ENCODE results near the gene METAP1. TPM values are rescaled to one million over a fixed set of nuclear protein-coding genes. Genes with fewer than 3 reads are reported as not detected.

Gene METAP1
- total RNA-seq = 58.1 and 61.3 TPM in 2 replicates

DNA sequence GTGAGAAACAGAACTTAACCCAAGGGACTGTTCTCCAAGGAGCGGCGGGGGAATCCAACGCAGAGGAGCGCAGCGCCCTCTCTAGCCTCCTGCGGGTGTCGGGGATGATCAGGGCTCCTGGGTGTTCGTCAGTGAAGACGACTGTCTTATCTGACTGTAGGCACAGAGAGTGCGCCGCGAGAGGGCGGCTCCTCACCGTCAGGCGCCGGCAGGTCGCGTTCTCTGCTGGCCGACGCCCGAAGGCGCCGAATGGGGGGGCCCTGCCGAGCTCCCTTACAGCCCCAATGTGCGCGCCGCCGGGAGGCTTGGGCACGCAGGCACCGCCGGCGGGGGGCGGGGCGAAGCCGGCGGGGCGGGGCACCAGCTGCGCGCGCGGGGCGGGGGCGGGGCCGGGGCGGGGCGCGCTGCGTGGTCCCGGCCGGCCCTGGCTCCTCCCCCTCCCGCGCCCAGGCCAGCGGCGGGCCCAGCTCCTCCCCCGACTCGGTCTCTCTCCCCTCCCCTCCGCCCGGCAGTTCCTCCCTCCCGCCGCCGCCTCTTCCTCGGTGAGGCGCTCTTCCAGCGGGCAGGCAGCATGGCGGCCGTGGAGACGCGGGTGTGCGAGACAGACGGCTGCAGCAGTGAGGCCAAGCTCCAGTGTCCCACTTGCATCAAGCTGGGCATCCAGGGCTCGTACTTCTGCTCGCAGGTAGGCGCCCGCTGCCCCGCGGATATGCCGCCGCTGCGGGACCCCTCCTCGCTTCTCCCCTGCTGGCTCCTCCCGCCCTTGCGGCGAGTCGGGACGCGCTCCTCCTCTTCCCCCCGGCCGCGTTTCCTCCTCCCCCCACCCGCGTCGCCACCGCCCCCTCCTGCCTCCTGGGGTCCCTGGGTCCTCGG lies at the start of gene METAP1:
Gene METAP1, plus strand, starts transcription at position 539 of the 873 bp plus-strand sequence. Its CDS starts 33 bp downstream, at position 572.
- peak within 1 kb of the TSS; percentile 91 for H3K4me3 Mint-ChIP-seq

DNA sequence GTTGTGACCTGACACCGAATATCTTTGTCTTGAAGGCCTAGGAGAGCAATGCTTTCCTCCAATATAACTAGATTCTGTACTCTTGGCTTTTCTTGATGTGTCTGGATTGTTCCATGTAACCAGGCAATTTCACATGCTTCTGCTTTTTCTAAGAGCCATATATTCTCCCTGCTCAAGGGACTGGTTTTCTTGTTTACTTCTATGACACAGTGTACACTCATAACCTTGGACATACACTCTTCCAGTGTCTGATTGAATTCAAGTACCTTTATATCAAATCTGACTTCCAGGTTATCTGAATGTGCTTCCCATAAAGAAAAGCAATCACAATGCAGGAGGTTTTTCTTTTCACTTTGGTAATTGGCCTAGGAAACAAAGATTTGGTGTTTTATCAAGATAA lies 49.2 kb upstream of the METAP1 start:
- Mint-ChIP-seq H3K9me3 (no peaks in the 10 kb centered on the region), H3K27ac (no peak overlapping the region), H3K4me3 (no peak overlapping the region), H3K27me3 (ENCODE audit: insufficient read depth) (peaks cover 2% of the 10 kb centered on the region), H3K4me1 (ENCODE audit: low read depth) (no peaks in the 10 kb centered on the region), H3K36me3 (ENCODE audit: low read depth) (no peaks in the 10 kb centered on the region)
- intact Hi-C loops (cut with micrococcal nuclease) = no loop called here
- no peak for DNase-seq (ENCODE audit: low spot score)

More for the DNA sequence above, at the start of gene METAP1:
- H3K27ac Mint-ChIP-seq = peak within 1 kb of the TSS; percentile 99
- H3K4me1 Mint-ChIP-seq (ENCODE audit: low read depth) = peaks cover 33% of the 10 kb centered on the region
- H3K36me3 Mint-ChIP-seq (ENCODE audit: low read depth) = peaks cover 3% of the 10 kb centered on the region
- intact Hi-C loops (cut with micrococcal nuclease) = loop anchor here (1.0 to 5.0 kb wide), 21 partner anchors 47 to 951 kb away; partner anchors contain the start of genes ADH5, DAPP1, DNAJB14 and EIF4E
- no peaks in the 10 kb centered on the region for H3K9me3 Mint-ChIP-seq
- no peaks in the 10 kb centered on the region for H3K27me3 Mint-ChIP-seq (ENCODE audit: insufficient read depth)
- peak; percentile 94 for DNase-seq (ENCODE audit: low spot score)

DNA sequence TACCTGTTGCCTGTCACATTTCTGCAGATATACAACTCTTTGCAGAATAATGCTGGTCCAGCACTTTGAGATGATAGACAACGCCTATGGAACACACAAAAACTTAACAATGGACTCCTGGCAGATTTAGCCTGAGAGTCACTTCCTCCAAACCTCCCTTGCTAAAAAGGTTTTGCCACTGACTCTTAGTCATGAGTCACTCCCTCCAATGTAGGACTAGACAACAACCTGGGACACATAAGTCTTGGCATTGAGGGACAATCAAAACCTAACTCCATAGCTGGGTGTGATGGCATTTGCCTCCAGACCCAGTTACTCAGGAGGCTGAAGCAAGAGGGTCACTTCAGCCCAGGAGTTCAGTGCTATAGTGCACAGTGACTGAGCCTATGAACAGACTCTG lies 44.6 kb upstream of the METAP1 start:
- no peak for DNase-seq (ENCODE audit: low spot score)
- intact Hi-C loops (cut with micrococcal nuclease) = no loop called here
- Mint-ChIP-seq H3K27me3 (ENCODE audit: insufficient read depth) (peaks cover 7% of the 10 kb centered on the region), H3K27ac (no peak overlapping the region), H3K4me1 (ENCODE audit: low read depth) (no peaks in the 10 kb centered on the region), H3K9me3 (no peaks in the 10 kb centered on the region), H3K36me3 (ENCODE audit: low read depth) (no peaks in the 10 kb centered on the region), H3K4me3 (no peak overlapping the region)

DNA sequence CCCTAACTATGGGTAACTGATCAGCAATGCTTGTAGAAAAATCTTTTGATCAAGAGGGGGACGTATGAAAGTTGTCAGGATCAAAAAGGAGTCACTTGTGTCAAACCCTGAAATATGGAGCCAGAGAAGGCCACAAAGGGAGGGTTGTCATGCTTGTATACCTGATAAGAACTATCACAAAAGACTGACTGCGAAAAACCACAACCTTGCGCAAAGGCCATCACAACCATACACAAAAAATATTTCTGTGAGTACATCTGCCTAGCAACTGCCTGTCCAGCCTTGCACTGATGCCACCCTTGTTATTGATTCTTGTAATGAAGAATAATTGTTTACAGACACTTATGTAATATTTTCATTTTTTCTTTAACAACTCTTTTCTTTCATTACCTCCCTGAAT lies 43.8 kb upstream of the METAP1 start:
- Mint-ChIP-seq H3K4me1 (ENCODE audit: low read depth) (no peaks in the 10 kb centered on the region), H3K4me3 (no peak overlapping the region), H3K27me3 (ENCODE audit: insufficient read depth) (peaks cover 4% of the 10 kb centered on the region), H3K27ac (no peak overlapping the region), H3K36me3 (ENCODE audit: low read depth) (no peaks in the 10 kb centered on the region), H3K9me3 (no peaks in the 10 kb centered on the region)
- no peak for DNase-seq (ENCODE audit: low spot score)
- intact Hi-C loops (cut with micrococcal nuclease) = no loop called here

DNA sequence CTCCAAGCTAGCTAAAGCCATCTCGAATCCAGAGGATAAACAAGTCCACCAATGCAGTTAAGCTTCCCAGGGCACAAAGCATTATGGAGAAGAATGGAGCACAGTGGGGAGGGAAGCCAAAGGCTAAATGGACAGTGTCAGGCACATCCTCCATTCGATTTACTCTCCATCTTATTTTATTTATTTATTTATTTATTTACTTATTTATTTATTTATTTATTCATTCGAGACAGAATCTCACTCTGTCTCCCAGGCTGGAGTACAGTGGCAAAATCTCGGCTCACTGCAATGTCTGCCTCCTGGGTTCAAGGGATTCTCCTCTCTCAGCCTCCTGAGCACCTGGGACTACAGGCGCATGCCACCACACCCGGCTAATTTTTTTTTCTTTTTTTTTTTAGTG lies 40.3 kb upstream of the METAP1 start:
- no peak overlapping the region for H3K27ac Mint-ChIP-seq
- no peaks in the 10 kb centered on the region for H3K9me3 Mint-ChIP-seq
- DNase-seq (ENCODE audit: low spot score) = no peak
- intact Hi-C loops (cut with micrococcal nuclease) = no loop called here
- H3K36me3 Mint-ChIP-seq (ENCODE audit: low read depth) = no peaks in the 10 kb centered on the region
- no peak overlapping the region for H3K4me3 Mint-ChIP-seq
- H3K27me3 Mint-ChIP-seq (ENCODE audit: insufficient read depth) = peaks cover 8% of the 10 kb centered on the region
- H3K4me1 Mint-ChIP-seq (ENCODE audit: low read depth) = no peaks in the 10 kb centered on the region

DNA sequence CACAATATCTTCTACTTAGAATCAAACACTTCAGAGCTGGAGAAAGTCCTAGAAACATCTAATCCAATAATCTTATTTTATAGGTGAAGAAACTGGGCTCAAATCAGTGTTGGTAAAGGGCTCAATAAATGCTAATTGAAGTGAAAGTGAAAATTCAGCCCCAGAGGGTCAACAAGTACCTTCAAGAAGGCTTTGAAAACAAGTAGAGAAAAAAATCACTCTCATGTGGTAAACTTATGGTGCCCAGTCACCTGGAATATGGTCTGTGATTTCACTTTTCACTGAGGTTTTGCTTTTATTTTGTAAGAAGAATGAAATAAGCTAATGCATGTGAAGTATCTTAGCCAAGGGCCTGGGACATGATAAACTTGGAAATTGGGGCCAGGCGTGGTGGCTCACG lies 37.5 kb upstream of the METAP1 start:
- H3K4me3 Mint-ChIP-seq = no peak overlapping the region
- intact Hi-C loops (cut with micrococcal nuclease) = no loop called here
- H3K9me3 Mint-ChIP-seq = no peaks in the 10 kb centered on the region
- no peaks in the 10 kb centered on the region for H3K36me3 Mint-ChIP-seq (ENCODE audit: low read depth)
- no peaks in the 10 kb centered on the region for H3K4me1 Mint-ChIP-seq (ENCODE audit: low read depth)
- no peak for DNase-seq (ENCODE audit: low spot score)
- peaks cover 8% of the 10 kb centered on the region for H3K27me3 Mint-ChIP-seq (ENCODE audit: insufficient read depth)
- no peak overlapping the region for H3K27ac Mint-ChIP-seq

DNA sequence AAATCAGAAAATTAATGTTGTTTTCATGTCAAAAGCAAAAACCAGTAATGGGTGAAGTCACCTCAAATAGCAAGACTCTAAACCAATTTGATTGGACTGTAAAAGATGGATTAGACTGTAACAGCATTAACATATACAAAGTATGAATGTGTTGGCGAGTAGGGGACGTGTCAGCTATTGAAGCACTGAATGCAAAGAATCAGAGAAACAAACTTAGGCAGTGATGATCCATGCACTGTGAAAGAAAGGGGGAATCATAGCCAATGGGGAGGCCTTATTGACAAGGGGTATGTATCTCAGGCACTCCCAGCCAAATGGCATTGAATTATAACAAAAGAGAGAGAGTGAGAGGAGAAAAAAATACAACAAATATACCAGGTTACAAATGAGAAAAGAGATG lies 36.1 kb upstream of the METAP1 start:
- H3K4me3 Mint-ChIP-seq = no peak overlapping the region
- intact Hi-C loops (cut with micrococcal nuclease) = no loop called here
- H3K27me3 Mint-ChIP-seq (ENCODE audit: insufficient read depth) = peaks cover 4% of the 10 kb centered on the region
- no peaks in the 10 kb centered on the region for H3K9me3 Mint-ChIP-seq
- DNase-seq (ENCODE audit: low spot score) = no peak
- H3K4me1 Mint-ChIP-seq (ENCODE audit: low read depth) = peaks cover 8% of the 10 kb centered on the region
- H3K36me3 Mint-ChIP-seq (ENCODE audit: low read depth) = no peaks in the 10 kb centered on the region
- no peak overlapping the region for H3K27ac Mint-ChIP-seq

DNA sequence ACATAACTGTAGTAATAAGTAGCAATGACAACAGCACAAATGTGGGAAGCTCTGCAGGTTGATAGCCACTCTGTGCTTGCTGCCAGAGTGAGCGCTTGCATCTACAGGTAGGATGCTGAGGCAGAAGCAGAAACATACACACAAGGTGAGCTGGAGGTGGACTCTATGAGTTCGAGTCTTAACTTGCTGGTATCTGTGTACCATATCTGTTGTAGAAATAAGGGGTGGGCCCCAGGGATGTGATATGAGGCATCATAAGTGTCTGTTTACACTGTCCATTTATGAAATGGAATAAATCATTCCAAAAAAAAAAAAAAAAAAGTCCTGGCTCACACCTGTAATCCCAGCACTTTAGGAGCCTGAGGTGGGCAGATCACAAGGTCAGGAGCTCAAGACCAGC lies 33.8 kb upstream of the METAP1 start:
- Mint-ChIP-seq H3K4me3 (no peak overlapping the region), H3K9me3 (no peaks in the 10 kb centered on the region), H3K36me3 (ENCODE audit: low read depth) (no peaks in the 10 kb centered on the region), H3K27me3 (ENCODE audit: insufficient read depth) (peaks cover 6% of the 10 kb centered on the region), H3K27ac (no peak overlapping the region), H3K4me1 (ENCODE audit: low read depth) (peaks cover 8% of the 10 kb centered on the region)
- DNase-seq (ENCODE audit: low spot score) = no peak
- intact Hi-C loops (cut with micrococcal nuclease) = no loop called here

DNA sequence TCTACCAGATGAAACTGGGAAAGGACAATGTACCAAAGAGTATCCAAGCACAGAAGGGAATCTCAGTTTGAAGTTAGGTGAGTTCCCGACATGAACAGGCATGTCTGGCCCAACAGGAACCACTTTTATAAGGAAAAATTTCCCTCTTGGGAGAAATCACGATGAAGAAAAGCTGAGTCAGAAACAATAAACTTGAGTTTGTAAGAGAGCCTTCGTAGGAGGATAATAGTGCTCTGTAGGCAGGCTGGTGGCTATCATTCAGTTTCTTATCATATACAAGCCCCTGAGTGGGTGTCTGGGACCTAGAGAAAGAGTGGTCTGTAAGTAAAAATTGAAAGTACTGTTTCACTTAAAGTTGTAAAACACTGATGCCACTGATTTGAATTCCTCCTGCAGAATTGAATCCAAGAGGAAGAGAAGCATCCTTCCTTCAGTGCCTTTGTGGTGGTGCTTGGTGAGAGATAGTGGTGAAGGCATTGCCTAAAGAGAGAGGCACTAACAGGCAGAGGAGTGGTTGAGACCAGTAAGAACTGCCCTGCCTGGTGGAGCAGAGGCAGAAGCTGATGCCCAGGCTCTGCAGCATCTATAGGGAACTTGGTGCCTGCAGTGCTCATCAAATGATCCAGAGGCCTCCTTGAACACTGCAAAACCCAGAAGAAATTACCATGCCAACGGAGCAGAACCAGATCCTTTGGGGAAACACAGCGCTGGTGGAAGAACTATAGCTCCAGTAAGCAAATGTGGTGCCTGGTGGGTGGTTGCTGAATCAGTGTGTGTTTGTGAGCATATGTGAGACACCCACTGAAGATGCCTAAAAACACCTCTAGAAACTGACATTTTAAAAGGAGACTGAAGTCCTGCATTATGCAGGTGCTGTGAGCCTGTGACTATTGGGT lies 31.7 kb upstream of the METAP1 start:
- Mint-ChIP-seq H3K36me3 (ENCODE audit: low read depth) (no peaks in the 10 kb centered on the region), H3K27me3 (ENCODE audit: insufficient read depth) (peaks cover 6% of the 10 kb centered on the region), H3K27ac (peak overlapping the region; percentile 20), H3K4me1 (ENCODE audit: low read depth) (peaks cover 8% of the 10 kb centered on the region), H3K9me3 (no peaks in the 10 kb centered on the region), H3K4me3 (no peak overlapping the region)
- no peak for DNase-seq (ENCODE audit: low spot score)
- intact Hi-C loops (cut with micrococcal nuclease) = no loop called here

DNA sequence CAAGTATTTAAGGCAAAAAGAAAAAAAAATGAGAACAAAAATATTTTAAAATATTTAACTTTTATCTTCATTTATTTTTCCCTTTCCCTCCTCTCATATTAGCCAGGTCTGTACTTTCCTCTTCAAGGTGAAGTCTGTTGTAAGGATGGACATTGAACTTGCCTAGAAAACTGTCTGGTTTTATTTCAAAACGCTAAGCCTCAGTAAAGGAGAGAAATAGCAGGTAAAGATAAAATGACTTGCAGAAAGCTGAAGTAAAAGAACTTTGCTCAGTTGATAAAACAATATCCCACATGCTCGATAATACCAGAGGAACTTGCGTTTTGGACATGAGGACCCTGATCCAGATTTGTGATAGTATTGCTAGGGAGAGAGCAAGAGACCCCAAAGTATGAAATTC lies 28.6 kb upstream of the METAP1 start:
- DNase-seq (ENCODE audit: low spot score) = no peak
- intact Hi-C loops (cut with micrococcal nuclease) = no loop called here
- Mint-ChIP-seq H3K9me3 (no peaks in the 10 kb centered on the region), H3K27me3 (ENCODE audit: insufficient read depth) (peaks cover 14% of the 10 kb centered on the region), H3K36me3 (ENCODE audit: low read depth) (no peaks in the 10 kb centered on the region), H3K4me3 (no peak overlapping the region), H3K27ac (no peak overlapping the region), H3K4me1 (ENCODE audit: low read depth) (peaks cover 8% of the 10 kb centered on the region)

DNA sequence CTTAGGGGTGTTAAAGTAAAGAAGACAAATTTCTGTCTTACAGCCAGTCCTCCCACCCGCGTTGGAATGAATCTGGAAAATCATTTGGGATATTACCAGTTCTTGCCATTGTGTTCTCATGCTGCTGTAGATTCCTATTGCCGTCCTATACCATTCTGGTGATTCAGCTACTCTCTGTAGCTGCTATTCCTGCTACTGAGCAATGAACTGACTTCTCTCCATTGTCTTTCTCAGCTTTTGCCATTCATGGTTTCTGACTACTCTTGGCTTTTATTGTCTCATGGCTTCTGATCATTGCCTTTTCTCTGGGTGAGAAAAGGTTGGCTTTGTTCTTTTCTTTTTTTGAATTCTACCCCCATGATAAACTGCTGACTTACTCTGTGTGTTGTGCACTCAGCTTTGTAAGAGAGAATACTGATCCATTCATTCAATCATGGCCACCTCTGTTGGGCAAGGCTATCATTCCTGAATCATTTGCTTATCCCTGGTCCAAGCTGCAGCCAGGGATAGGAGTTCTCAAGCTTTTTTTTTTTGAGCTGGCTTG lies 27.7 kb upstream of the METAP1 start:
- H3K27me3 Mint-ChIP-seq (ENCODE audit: insufficient read depth) = peaks cover 14% of the 10 kb centered on the region
- intact Hi-C loops (cut with micrococcal nuclease) = no loop called here
- no peak overlapping the region for H3K4me3 Mint-ChIP-seq
- H3K27ac Mint-ChIP-seq = no peak overlapping the region
- DNase-seq (ENCODE audit: low spot score) = no peak
- H3K36me3 Mint-ChIP-seq (ENCODE audit: low read depth) = no peaks in the 10 kb centered on the region
- no peaks in the 10 kb centered on the region for H3K9me3 Mint-ChIP-seq
- peaks cover 8% of the 10 kb centered on the region for H3K4me1 Mint-ChIP-seq (ENCODE audit: low read depth)

DNA sequence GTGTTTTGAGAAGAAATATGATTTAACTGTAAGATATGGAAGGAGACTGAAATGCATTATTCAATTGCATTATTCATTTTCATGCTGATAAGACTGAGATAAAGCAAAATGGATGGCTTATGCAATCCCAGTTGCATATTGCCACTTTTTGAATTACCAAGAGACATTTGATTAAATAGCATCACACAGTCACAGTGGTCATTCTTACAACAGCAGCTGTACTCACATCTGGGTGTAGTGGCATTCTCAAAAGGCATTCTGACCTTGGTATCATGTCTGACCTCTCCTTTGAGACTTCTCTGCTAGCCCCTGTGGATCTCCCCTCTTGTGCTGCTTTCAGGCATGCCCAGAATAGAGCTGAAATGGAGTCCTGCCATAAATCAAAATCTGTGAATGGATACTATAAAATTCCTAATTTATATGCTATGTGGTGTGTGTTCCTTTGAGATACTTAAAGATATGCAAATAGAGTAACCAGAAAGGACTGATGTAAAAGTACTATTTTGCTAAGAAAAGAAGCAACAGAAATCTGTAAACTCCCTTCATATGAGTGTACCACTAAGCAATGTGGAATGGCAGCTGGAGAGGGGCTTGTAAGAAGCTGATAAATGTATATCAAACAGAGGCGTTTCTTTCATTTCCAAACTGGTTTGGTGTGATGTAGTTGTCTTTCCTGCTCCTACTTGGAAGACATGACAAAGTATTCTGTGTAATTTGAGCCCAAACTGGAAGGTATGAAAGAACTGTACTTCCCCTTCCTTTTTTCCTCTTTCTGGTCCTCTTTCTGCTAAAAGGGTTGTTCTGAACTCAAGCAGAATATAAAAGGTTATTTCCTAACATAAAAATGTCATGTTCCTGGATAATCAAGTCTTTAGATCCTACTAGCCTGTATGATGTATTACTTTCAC lies 25.4 kb upstream of the METAP1 start:
- no peaks in the 10 kb centered on the region for H3K9me3 Mint-ChIP-seq
- no peak for DNase-seq (ENCODE audit: low spot score)
- intact Hi-C loops (cut with micrococcal nuclease) = no loop called here
- no peaks in the 10 kb centered on the region for H3K36me3 Mint-ChIP-seq (ENCODE audit: low read depth)
- H3K4me3 Mint-ChIP-seq = no peak overlapping the region
- no peaks in the 10 kb centered on the region for H3K4me1 Mint-ChIP-seq (ENCODE audit: low read depth)
- H3K27me3 Mint-ChIP-seq (ENCODE audit: insufficient read depth) = peaks cover 17% of the 10 kb centered on the region
- H3K27ac Mint-ChIP-seq = no peak overlapping the region

Data from activated T-helper 1 cell treated with anti-CD3 and anti-CD28 coated beads, Interleukin-12 subunit alpha, Interleukin-12 subunit beta, Interleukin-2, Interleukin-4 antibody, amounts not matched to agents 30 ng/mL and 10 ng/mL and 1 ng/mL, durations not matched to agents 14 hours and 24 hours and 36 hours (primary cell).